A673 (cell line): ENCODE results near the gene EXOC4. TPM values are rescaled to one million over a fixed set of nuclear protein-coding genes. Genes with fewer than 3 reads are reported as not detected.

ENCODE experiments used
- BruUV-seq: library from RNA; stranded (reverse); fragments of 400-500 nt; replicated peaks from 2 replicates; lab custom pipeline; 2021; lab: Mats Ljungman, UMichigan
- CTCF ChIA-PET: fragments of 300-600 bp; sonication (Branson Sonifier 250); formaldehyde crosslinking; loops from one replicate; lab custom pipeline; 2022; ENCODE audit warnings: antibody characterized with exemption; lab: Charles Lee
- POLR2A ChIA-PET: fragments of 300-600 bp; sonication (Branson Sonifier 250); formaldehyde crosslinking; loops from one replicate; lab custom pipeline; 2022; ENCODE audit warnings: antibody characterized with exemption; ENCODE audit not compliant: low non-redundant PET; lab: Charles Lee
- DNase-seq: peaks from one replicate; pipeline ENCODE4 v3.0.0-alpha.2; 2015; ENCODE audit warnings: low spot score
- H3K27ac ChIP-seq: fragments of 200-600 bp; sonication (generic); 2 replicates; pipeline ENCODE4 v1.5.1; 2016; ENCODE audit warnings: mixed run types, low read depth, mild to moderate bottlenecking, mixed read lengths, antibody characterized with exemption, low read length; ENCODE audit not compliant: poor library complexity, severe bottlenecking
- H3K27me3 ChIP-seq: fragments of 200-600 bp; sonication (generic); replicated peaks from 2 replicates; pipeline ENCODE4 v1.6.1; 2017; ENCODE audit warnings: mixed run types, low read depth, mild to moderate bottlenecking, mixed read lengths, antibody characterized with exemption, low read length; ENCODE audit not compliant: insufficient read depth, poor library complexity
- H3K36me3 ChIP-seq: fragments of 200-600 bp; sonication (generic); 2 replicates; pipeline ENCODE4 v1.6.1; 2016; ENCODE audit warnings: mixed run types, mild to moderate bottlenecking, mixed read lengths, antibody characterized with exemption, low read length; ENCODE audit not compliant: insufficient read depth, poor library complexity, severe bottlenecking
- H3K4me1 ChIP-seq: fragments of 200-600 bp; sonication (generic); 2 replicates; pipeline ENCODE4 v1.6.1; 2017; ENCODE audit warnings: mixed run types, mild to moderate bottlenecking, mixed read lengths, antibody characterized with exemption, low read length; ENCODE audit not compliant: insufficient read depth, poor library complexity, severe bottlenecking
- H3K4me3 ChIP-seq: fragments of 200-600 bp; sonication (generic); 2 replicates; pipeline ENCODE4 v1.5.1; 2016; ENCODE audit warnings: low read depth, mixed run types, mild to moderate bottlenecking, mixed read lengths, low read length; ENCODE audit not compliant: poor library complexity, severe bottlenecking
- H3K9me3 ChIP-seq: fragments of 200-600 bp; sonication (generic); 2 replicates; pipeline ENCODE4 v1.6.1; 2016; ENCODE audit warnings: mixed run types, low read depth, mild to moderate bottlenecking, mixed read lengths, antibody characterized with exemption, low read length; ENCODE audit not compliant: poor library complexity, severe bottlenecking
- CTCF ChIP-seq: fragments of 300-800, 200-600 bp; sonication (generic); conservative IDR thresholded peaks from 2 replicates; pipeline ENCODE4 v1.5.1; 2017; ENCODE audit warnings: low read depth, mild to moderate bottlenecking, antibody characterized with exemption, low read length, moderate library complexity, mixed read lengths
- EZH2 ChIP-seq: fragments of 200-600 bp; sonication (generic); IDR thresholded peaks from 2 replicates; pipeline ENCODE4 v1.6.1; 2017; ENCODE audit warnings: borderline replicate concordance, low read depth, mild to moderate bottlenecking, mixed read lengths, antibody characterized with exemption, low read length; ENCODE audit not compliant: poor library complexity, severe bottlenecking
- intact Hi-C: fragments of 100-400 bp; cut with micrococcal nuclease; formaldehyde crosslinking; loops from one replicate; pipeline ENCODE4 v1.10.0; 2022; ENCODE audit not compliant: unreplicated experiment
- total RNA-seq: library from RNA; stranded (reverse); gene quantifications from 2 replicates; pipeline ENCODE4 v1.2.3, GENCODE V29; 2021

EXOC4 gene
- total RNA-seq, 1 experiment from 2014 or later, result 66.1 TPM

DNA sequence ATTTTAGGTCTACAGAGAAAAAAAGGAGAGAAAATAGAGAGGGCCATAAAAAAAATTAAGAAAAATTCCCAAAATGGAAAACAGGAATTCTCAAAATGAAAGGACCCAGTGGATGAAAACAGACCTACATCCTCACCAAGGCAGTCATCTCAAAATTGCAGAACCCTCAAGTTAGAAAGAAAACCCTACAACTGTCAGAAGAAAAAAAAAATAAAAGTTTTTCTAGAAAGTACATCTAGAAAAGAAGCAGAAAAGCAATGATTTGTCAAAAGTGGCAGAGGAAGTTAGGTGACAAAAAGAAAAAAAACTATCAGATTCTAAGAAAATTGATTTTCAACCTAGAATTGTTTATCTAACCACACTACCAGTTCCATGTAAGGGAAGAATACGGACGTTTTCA, 706.6 kb downstream of the EXOC4 start:
- CTCF ChIA-PET, result no interaction called here
- Histone ChIP-seq H3K36me3 (no peaks in the 10 kb centered on the region), H3K27ac (no peak overlapping the region), H3K4me3 (no peak overlapping the region), H3K4me1 (peaks cover 15% of the 10 kb centered on the region), H3K27me3 (no peaks in the 10 kb centered on the region), H3K9me3 (peaks cover 8% of the 10 kb centered on the region)
- POLR2A ChIA-PET, result no interaction called here
- no peak for TF ChIP-seq EZH2
- intact Hi-C loops, result no loop called here
- no TSS peak for BruUV-seq
- no peak for DNase-seq

GRCh38 chr7:133961724-133962123, 708.8 kb downstream of the EXOC4 start:
- Histone ChIP-seq H3K36me3 (no peaks in the 10 kb centered on the region), H3K4me3 (no peak overlapping the region), H3K27ac (no peak overlapping the region), H3K27me3 (no peaks in the 10 kb centered on the region), H3K4me1 (peaks cover 15% of the 10 kb centered on the region), H3K9me3 (no peaks in the 10 kb centered on the region)
- intact Hi-C loops, result no loop called here
- TF ChIP-seq CTCF (no peak), EZH2 (no peak)
- BruUV-seq, result no TSS peak
- POLR2A ChIA-PET, result no interaction called here
- DNase-seq, result no peak
- CTCF ChIA-PET, result no interaction called here

DNA sequence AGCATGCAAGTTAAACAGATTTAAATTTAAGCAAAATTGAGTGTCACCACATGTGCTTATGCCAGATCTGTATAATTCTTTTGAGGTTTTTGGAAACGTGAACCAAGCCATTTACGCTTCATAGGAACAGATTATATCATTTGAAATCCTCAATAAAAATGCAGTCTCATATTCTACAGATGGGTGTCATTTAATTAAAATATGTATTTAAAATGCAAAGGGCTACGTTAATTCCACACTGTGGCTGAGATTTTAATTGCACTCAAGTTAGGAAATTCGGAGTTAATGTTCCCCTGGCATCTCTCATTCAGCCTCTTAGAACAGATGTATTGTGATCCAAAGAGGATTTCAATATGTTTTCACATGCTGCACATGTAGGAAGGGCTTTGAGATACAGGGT, 709.8 kb downstream of the EXOC4 start:
- no peak for DNase-seq
- no peak overlapping the region for H3K27ac ChIP-seq
- TF ChIP-seq EZH2 (no peak), CTCF (no peak)
- H3K9me3 ChIP-seq, result no peaks in the 10 kb centered on the region
- no peaks in the 10 kb centered on the region for H3K27me3 ChIP-seq
- POLR2A ChIA-PET, result no interaction called here
- H3K4me1 ChIP-seq, result peaks cover 11% of the 10 kb centered on the region
- no peaks in the 10 kb centered on the region for H3K36me3 ChIP-seq
- CTCF ChIA-PET, result no interaction called here
- intact Hi-C loops, result no loop called here
- no TSS peak for BruUV-seq
- H3K4me3 ChIP-seq, result no peak overlapping the region

GRCh38 chr7:133963629-133964028, 710.8 kb downstream of the EXOC4 start:
- CTCF ChIA-PET, result no interaction called here
- intact Hi-C loops, result no loop called here

More at GRCh38 chr7:133963629-133964028, 710.8 kb downstream of the EXOC4 start:
- Histone ChIP-seq H3K27me3 (no peaks in the 10 kb centered on the region), H3K27ac (no peak overlapping the region), H3K9me3 (no peaks in the 10 kb centered on the region), H3K4me3 (no peak overlapping the region), H3K4me1 (peaks cover 3% of the 10 kb centered on the region), H3K36me3 (no peaks in the 10 kb centered on the region)
- no peak for TF ChIP-seq EZH2
- no peak for TF ChIP-seq CTCF
- no peak for DNase-seq
- no TSS peak for BruUV-seq
- POLR2A ChIA-PET, result no interaction called here
